HG02870 (cell line): Measurements from ENCODE around the gene PRRG2.
"Not testable (repeated sequence)": the region's sequence is repeated elsewhere in the genome, so short reads cannot be mapped to it uniquely, and the experiment has no call there.

Experiments used
- ATAC-seq: cut with Tn5 transposase; IDR thresholded peaks from one replicate; pipeline ENCODE4 v1.9.1; 2021; ENCODE audit warnings: mild to moderate bottlenecking, moderate library complexity; ENCODE audit not compliant: unreplicated experiment

PRRG2 gene

GRCh38 chr19:49599378-49600295 is 18.5 kb downstream of the PRRG2 start:
- ATAC-seq, result no peak

GRCh38 chr19:49601482-49602038 is 20.4 kb downstream of the PRRG2 start:
- ATAC-seq, result no peak

- ATAC-seq, result no peak
These were observed 21.7 kb downstream of the PRRG2 start for GRCh38 chr19:49602806-49603205.

GRCh38 chr19:49605605-49606004 is 24.5 kb downstream of the PRRG2 start:
- no peak for ATAC-seq

- ATAC-seq, result no peak
These were observed 28.5 kb downstream of the PRRG2 start for GRCh38 chr19:49609499-49610092.

- no peak for ATAC-seq
These were observed 32.3 kb downstream of the PRRG2 start for GRCh38 chr19:49613374-49613773.

GRCh38 chr19:49614096-49614833 is 33.1 kb downstream of the PRRG2 start:
- no peak for ATAC-seq

GRCh38 chr19:49615861-49616260 is 34.7 kb downstream of the PRRG2 start:
- ATAC-seq, result no peak

- no peak for ATAC-seq
These were observed 35.4 kb downstream of the PRRG2 start for GRCh38 chr19:49616532-49616931.

- no peak for ATAC-seq
These were observed 35.8 kb downstream of the PRRG2 start for GRCh38 chr19:49616945-49617344.

GRCh38 chr19:49617860-49618259 is 36.7 kb downstream of the PRRG2 start:
- ATAC-seq, result not testable (repeated sequence)

- no peak for ATAC-seq
These were observed 44.1 kb downstream of the PRRG2 start for GRCh38 chr19:49624967-49625910.

GRCh38 chr19:49626226-49626625 is 45.1 kb downstream of the PRRG2 start:
- ATAC-seq, result no peak

GRCh38 chr19:49629659-49630058 is 48.5 kb downstream of the PRRG2 start:
- ATAC-seq, result no peak

- ATAC-seq, result no peak
These were observed 50.0 kb downstream of the PRRG2 start for GRCh38 chr19:49631014-49631588.

GRCh38 chr19:49631610-49632192 is 50.6 kb downstream of the PRRG2 start:
- no peak for ATAC-seq

GRCh38 chr19:49632576-49632975 is 51.5 kb downstream of the PRRG2 start:
- no peak for ATAC-seq

- not testable (repeated sequence) for ATAC-seq
These were observed 52.2 kb downstream of the PRRG2 start for GRCh38 chr19:49633273-49633672.

GRCh38 chr19:49635530-49636232 is 54.6 kb downstream of the PRRG2 start:
- no peak for ATAC-seq
